Thoracic aorta (tissue), 2 donors: ENCODE data around the gene TMCC3. TPM values are rescaled to one million over a fixed set of nuclear protein-coding genes. Genes with fewer than 3 reads are reported as not detected.
"Not testable (repeated sequence)": the region's sequence is repeated elsewhere in the genome, so short reads cannot be mapped to it uniquely, and the experiment has no call there.

Experiments
- ATAC-seq: fragments of 150-250 bp; one replicate; pipeline ENCODE4 v1.8.0; 2017; ENCODE audit warnings: low read depth; ENCODE audit not compliant: insufficient number of reproducible peaks, low FRiP score
- DNase-seq: peaks from one replicate; pipeline ENCODE4 v3.0.0-alpha.2; 2020; ENCODE audit warnings: low spot score
- H3K27ac ChIP-seq, 2 donors: fragments of 200-600 bp; sonication (generic); 1 replicate in 1 of 2; 2 replicates in 1 of 2; pipeline ENCODE4 v1.5.1; 2016; ENCODE audit warnings: mild to moderate bottlenecking in 2 of 2, moderate library complexity in 2 of 2
- H3K27me3 ChIP-seq: fragments of 200-600 bp; sonication (generic); replicated peaks from 2 replicates; pipeline ENCODE4 v1.6.0; 2016; ENCODE audit warnings: mild to moderate bottlenecking; ENCODE audit not compliant: insufficient read depth
- H3K36me3 ChIP-seq: fragments of 200-600 bp; sonication (generic); one replicate; pipeline ENCODE4 v1.5.1; 2016
- H3K4me1 ChIP-seq, 2 donors: fragments of 200-600 bp; sonication (generic); 1 replicate in 1 of 2; 2 replicates in 1 of 2; pipeline versions ENCODE4 v1.5.1 to v1.6.0; 2016; ENCODE audit warnings: low read depth in 2 of 2, mild to moderate bottlenecking in 1 of 2; ENCODE audit not compliant: control insufficient read depth in 1 of 2
- H3K4me3 ChIP-seq: fragments of 200-600 bp; sonication (generic); 2 replicates; pipeline ENCODE4 v1.5.1; 2016; ENCODE audit warnings: mild to moderate bottlenecking
- H3K9me3 ChIP-seq: fragments of 200-600 bp; sonication (generic); 2 replicates; pipeline ENCODE4 v1.5.1; 2016
- CTCF ChIP-seq: fragments of 200-600 bp; sonication (generic); IDR thresholded peaks from one replicate; pipeline ENCODE4 v1.5.1; 2019; ENCODE audit warnings: antibody characterized with exemption
- total RNA-seq, 2 donors: library from RNA; depleted of rRNA; stranded (reverse); fragments of >200 nt; gene quantifications; one replicate each; pipeline versions ENCODE4 v1.1.0 to v1.2.3, GENCODE V29; 2016

TMCC3 gene
- total RNA-seq, 2 donors from 2014 or later, result 6.9 to 12.4 TPM

GRCh38 chr12:94614288-94614721 lies 36.1 kb downstream of the TMCC3 start:
- no peak for TF ChIP-seq CTCF
- ATAC-seq, result no peak
- no peaks in the 10 kb centered on the region for H3K36me3 ChIP-seq
- H3K27ac ChIP-seq, result no peak overlapping the region
- H3K9me3 ChIP-seq, result no peaks in the 10 kb centered on the region
- DNase-seq, result no peak
- peaks cover 4 to 20% of the 10 kb centered on the region in 2 donors for H3K4me1 ChIP-seq
- H3K4me3 ChIP-seq, result no peak overlapping the region
- no peaks in the 10 kb centered on the region for H3K27me3 ChIP-seq

GRCh38 chr12:94609917-94610443 lies 40.4 kb downstream of the TMCC3 start:
- Histone ChIP-seq H3K9me3 (no peaks in the 10 kb centered on the region), H3K4me3 (no peak overlapping the region), H3K27me3 (no peaks in the 10 kb centered on the region), H3K27ac (no peak overlapping the region), H3K36me3 (no peaks in the 10 kb centered on the region), H3K4me1 (peaks cover 0 to 6% of the 10 kb centered on the region in 2 donors)
- ATAC-seq (no peak), DNase-seq (no peak)
- TF ChIP-seq CTCF, result no peak

- H3K27ac ChIP-seq, H3K27me3 ChIP-seq, H3K36me3 ChIP-seq, H3K4me3 ChIP-seq, ATAC-seq, H3K9me3 ChIP-seq, H3K4me1 ChIP-seq, DNase-seq: not testable (repeated sequence)
Observed at GRCh38 chr12:94606810-94607209, 43.5 kb downstream of the TMCC3 start.

- Histone ChIP-seq H3K27me3 (no peaks in the 10 kb centered on the region), H3K4me3 (no peak overlapping the region), H3K36me3 (no peaks in the 10 kb centered on the region), H3K4me1 (no peaks in the 10 kb centered on the region), H3K9me3 (no peaks in the 10 kb centered on the region), H3K27ac (no peak overlapping the region)
- TF ChIP-seq CTCF, result no peak
- no peak for DNase-seq
- no peak for ATAC-seq
Observed at GRCh38 chr12:94604366-94604698, 46.0 kb downstream of the TMCC3 start.

GRCh38 chr12:94603434-94604365 lies 46.7 kb downstream of the TMCC3 start:
- peak; percentile 44 for TF ChIP-seq CTCF
- no peak for DNase-seq
- H3K27me3 ChIP-seq, result no peaks in the 10 kb centered on the region
- no peak for ATAC-seq
- H3K9me3 ChIP-seq, result no peaks in the 10 kb centered on the region
- no peak overlapping the region for H3K4me3 ChIP-seq
- H3K4me1 ChIP-seq, result no peaks in the 10 kb centered on the region
- H3K36me3 ChIP-seq, result no peaks in the 10 kb centered on the region
- no peak overlapping the region for H3K27ac ChIP-seq
